HUES48 (cell line): ENCODE data around the gene MLLT3.
"Not testable (repeated sequence)": the region's sequence is repeated elsewhere in the genome, so short reads cannot be mapped to it uniquely, and the experiment has no call there.

Experiments used
- H3K27ac ChIP-seq: one replicate; pipeline ENCODE4 v1.7.0; 2013; ENCODE audit warnings: low read depth, low read length, inconsistent platforms
- H3K27me3 ChIP-seq: 2 replicates; pipeline ENCODE4 v1.6.1; 2013; ENCODE audit warnings: mild to moderate bottlenecking, low read length; ENCODE audit not compliant: control insufficient read depth, insufficient read depth
- H3K36me3 ChIP-seq: 2 replicates; pipeline ENCODE4 v1.6.1; 2013; ENCODE audit warnings: low read length; ENCODE audit not compliant: control insufficient read depth, insufficient read depth
- H3K4me1 ChIP-seq: 2 replicates; pipeline ENCODE4 v1.6.1; 2013; ENCODE audit warnings: mild to moderate bottlenecking, low read length; ENCODE audit not compliant: control insufficient read depth, insufficient read depth
- H3K4me3 ChIP-seq: 2 replicates; pipeline ENCODE4 v1.5.1; 2013; ENCODE audit warnings: mild to moderate bottlenecking, low read depth, low read length
- H3K9ac ChIP-seq: 2 replicates; pipeline ENCODE4 v1.6.1; 2013; ENCODE audit warnings: mild to moderate bottlenecking, low read depth, low read length, moderate library complexity
- H3K9me3 ChIP-seq: 2 replicates; pipeline ENCODE4 v1.6.1; 2013; ENCODE audit warnings: low read length; ENCODE audit not compliant: control insufficient read depth, insufficient read depth

Gene MLLT3

GRCh38 chr9:20622330-20623020 lies at the start of gene MLLT3:
Gene MLLT3 (minus strand): TSS chr9:20622499.
- no peaks in the 10 kb centered on the region for H3K9me3 ChIP-seq
- peaks cover 26% of the 10 kb centered on the region for H3K4me1 ChIP-seq
- H3K36me3 ChIP-seq = no peaks in the 10 kb centered on the region
- H3K4me3 ChIP-seq = peak within 1 kb of the TSS; percentile 81
- H3K27ac ChIP-seq = peak within 1 kb of the TSS; percentile 59
- H3K9ac ChIP-seq = no peak within 1 kb of the TSS
- H3K27me3 ChIP-seq = peaks cover 66% of the 10 kb centered on the region

DNA sequence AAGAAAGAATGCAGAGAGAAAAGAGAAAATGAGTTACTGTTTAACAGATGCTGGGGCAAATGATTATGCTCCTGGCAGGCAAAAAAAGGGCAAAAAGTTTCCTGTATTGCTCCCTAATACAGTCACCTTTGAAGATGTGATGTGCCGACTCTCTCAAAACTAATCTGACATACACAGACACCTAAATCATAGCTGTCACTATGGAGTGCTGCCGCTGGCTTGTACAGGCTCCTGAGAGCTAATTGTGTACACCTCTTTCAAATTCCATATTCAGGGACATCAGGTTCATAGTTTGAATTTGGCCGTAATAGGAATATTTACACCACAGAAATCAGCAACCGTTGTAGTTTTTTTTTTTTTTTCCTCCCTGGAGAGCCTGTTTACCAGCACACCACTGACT lies 49.3 kb upstream of the MLLT3 start:
- no peaks in the 10 kb centered on the region for H3K36me3 ChIP-seq
- no peak overlapping the region for H3K4me3 ChIP-seq
- no peak overlapping the region for H3K27ac ChIP-seq
- H3K9me3 ChIP-seq = no peaks in the 10 kb centered on the region
- H3K9ac ChIP-seq = no peak overlapping the region
- H3K27me3 ChIP-seq = no peaks in the 10 kb centered on the region
- peaks cover 9% of the 10 kb centered on the region; the same call in 1 of the 2 replicates for H3K4me1 ChIP-seq

GRCh38 chr9:20670395-20670794 lies 48.1 kb upstream of the MLLT3 start:
- no peak overlapping the region for H3K27ac ChIP-seq
- no peaks in the 10 kb centered on the region for H3K27me3 ChIP-seq
- no peak overlapping the region for H3K4me3 ChIP-seq
- no peak overlapping the region for H3K9ac ChIP-seq
- no peaks in the 10 kb centered on the region for H3K9me3 ChIP-seq
- H3K4me1 ChIP-seq = peaks cover 10% of the 10 kb centered on the region
- no peaks in the 10 kb centered on the region for H3K36me3 ChIP-seq

DNA sequence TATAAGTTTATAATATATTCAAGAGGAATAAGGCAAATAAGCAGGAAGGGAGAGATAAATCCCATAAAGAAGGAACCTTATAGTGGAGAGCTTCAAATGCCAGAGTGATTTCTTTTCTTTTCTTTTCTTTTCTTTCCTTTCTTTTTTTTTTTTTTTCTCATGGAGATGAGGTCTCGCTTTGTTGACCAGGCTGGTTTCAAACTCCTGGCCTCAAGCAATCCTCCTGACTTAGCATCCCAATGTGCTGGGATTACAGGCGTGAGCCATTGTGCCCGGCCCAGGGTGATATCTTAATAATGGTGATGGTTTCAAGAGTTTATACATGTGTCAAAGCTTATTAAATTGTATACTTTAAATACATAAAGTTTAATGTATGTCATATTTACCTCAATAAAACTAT lies 42.2 kb upstream of the MLLT3 start:
- Histone ChIP-seq H3K9ac (no peak overlapping the region), H3K9me3 (no peaks in the 10 kb centered on the region), H3K27ac (no peak overlapping the region), H3K27me3 (no peaks in the 10 kb centered on the region), H3K4me1 (peaks cover 59% of the 10 kb centered on the region), H3K36me3 (peaks cover 5% of the 10 kb centered on the region), H3K4me3 (no peak overlapping the region)

DNA sequence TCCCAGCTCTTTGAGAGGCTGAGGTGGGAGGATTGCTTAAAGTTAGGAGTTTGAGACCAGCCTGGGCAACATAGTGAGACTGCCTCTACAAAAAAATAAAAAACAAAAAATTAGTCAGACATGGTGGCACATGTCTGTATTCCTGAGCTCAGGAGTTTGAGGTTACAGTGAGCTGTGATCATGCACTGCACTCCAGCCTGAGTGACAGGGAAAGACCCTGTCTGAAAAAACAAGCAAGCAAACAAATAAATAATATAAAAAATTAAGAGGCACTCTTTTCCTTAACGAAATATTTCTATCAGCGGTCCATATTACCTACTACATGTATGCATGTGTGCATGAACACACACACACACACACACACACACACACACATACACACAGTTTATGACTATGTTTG lies 40.8 kb upstream of the MLLT3 start:
- H3K4me1 ChIP-seq = peaks cover 62% of the 10 kb centered on the region
- peaks cover 5% of the 10 kb centered on the region for H3K36me3 ChIP-seq
- H3K27ac ChIP-seq = no peak overlapping the region
- no peak overlapping the region for H3K4me3 ChIP-seq
- H3K9me3 ChIP-seq = no peaks in the 10 kb centered on the region
- no peaks in the 10 kb centered on the region for H3K27me3 ChIP-seq
- H3K9ac ChIP-seq = no peak overlapping the region

DNA sequence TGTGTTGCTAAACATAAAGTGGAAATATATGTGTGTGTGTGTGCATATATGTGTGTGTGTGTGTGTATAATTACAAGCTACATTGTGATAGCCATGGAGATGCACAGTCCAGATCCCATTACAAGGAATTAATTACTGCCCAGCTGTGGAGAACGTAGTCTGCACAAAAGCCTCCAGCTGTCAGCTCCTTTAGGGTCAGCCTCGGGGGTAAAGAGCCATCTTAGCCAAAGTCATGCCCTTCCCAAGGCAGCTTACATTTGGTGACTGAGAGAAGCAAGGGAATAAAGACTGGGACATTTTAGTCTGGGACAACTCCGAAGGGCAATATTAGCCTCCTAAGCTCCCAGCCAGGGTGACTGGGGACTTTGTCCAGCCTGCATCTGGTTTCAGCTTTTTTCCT lies 39.9 kb upstream of the MLLT3 start:
- no peak overlapping the region for H3K27ac ChIP-seq
- no peaks in the 10 kb centered on the region for H3K27me3 ChIP-seq
- H3K4me1 ChIP-seq = peaks cover 58% of the 10 kb centered on the region
- H3K36me3 ChIP-seq = peaks cover 5% of the 10 kb centered on the region
- no peak overlapping the region for H3K9ac ChIP-seq
- H3K4me3 ChIP-seq = no peak overlapping the region; the same call in 1 of the 2 replicates
- no peaks in the 10 kb centered on the region for H3K9me3 ChIP-seq

DNA sequence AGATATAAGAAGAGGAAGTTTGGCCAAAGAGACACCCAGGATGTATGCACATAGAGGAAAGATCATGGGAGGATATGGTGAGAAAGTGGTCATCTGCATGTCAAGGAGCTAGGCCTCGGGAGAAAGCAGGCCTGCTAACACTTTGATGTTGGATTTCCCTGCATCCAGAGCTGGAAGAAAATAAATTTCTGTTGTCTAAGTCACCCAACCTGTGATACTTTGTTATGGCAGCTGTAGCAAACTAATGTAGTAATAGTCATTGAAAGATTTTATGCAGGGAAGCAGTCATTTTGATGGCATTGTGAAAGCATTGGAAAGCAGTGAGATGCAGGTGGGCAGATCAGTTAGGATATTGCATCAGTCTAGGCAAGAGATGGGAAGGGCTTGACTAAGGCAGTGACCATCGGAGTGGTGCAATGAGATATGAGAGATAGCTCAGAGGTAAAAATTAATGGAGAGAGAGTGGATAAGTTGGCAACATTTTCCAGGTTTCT lies 37.2 kb upstream of the MLLT3 start:
- Histone ChIP-seq H3K27me3 (no peaks in the 10 kb centered on the region), H3K4me1 (peaks cover 48% of the 10 kb centered on the region), H3K9me3 (peaks cover 3% of the 10 kb centered on the region; the same call in 1 of the 2 replicates), H3K9ac (no peak overlapping the region), H3K4me3 (peak overlapping the region; percentile 83), H3K27ac (no peak overlapping the region), H3K36me3 (peaks cover 5% of the 10 kb centered on the region)

DNA sequence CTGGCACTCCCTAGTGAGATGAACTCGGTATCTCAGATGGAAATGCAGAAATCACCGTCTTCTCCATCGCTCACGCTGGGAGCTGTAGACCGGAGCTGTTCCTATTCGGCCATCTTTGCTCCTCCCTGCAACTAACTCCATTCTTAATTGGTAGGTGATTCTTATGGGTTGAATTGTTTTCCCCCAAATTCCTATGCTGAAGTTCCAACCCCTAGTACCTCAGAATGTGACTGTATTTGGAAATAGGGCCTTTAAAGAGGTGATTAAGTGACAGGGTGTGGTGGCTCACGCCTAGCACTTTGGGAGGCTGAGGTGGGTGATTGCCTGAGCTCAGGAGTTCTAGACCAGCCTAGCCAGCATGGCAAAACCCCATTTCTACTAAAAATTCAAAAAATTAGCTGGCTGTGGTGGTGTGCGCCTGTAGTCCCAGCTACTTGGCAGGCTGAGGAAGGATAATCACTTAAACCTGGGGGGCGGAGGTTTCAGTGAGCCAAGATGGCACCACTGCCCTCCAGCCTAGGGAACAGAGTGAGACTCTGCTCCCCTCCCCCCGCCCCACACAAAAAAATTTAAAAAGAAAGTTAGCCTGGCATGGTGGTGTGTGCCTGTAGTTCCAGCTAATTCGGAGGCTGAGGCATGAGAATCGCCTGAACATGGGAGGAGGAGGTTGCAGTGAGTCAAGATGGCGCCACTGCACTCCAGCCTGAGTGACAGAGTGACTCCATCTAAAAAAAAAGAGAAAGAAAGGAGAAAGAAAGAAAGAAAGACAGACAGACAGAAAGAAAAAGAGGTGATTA lies 36.6 kb upstream of the MLLT3 start:
- H3K9ac ChIP-seq = peak overlapping the region; percentile 84
- peak overlapping the region; percentile 83 for H3K4me3 ChIP-seq
- H3K9me3 ChIP-seq = peaks cover 3% of the 10 kb centered on the region; the same call in 1 of the 2 replicates
- no peaks in the 10 kb centered on the region for H3K27me3 ChIP-seq
- H3K4me1 ChIP-seq = peaks cover 43% of the 10 kb centered on the region
- H3K36me3 ChIP-seq = peaks cover 5% of the 10 kb centered on the region
- H3K27ac ChIP-seq = peak overlapping the region; percentile 55

- H3K4me1 ChIP-seq = peaks cover 37% of the 10 kb centered on the region
- peak overlapping the region; percentile 83 for H3K4me3 ChIP-seq
- H3K36me3 ChIP-seq, H3K9me3 ChIP-seq, H3K27me3 ChIP-seq: not testable (repeated sequence)
- peak overlapping the region; percentile 84 for H3K9ac ChIP-seq
- H3K27ac ChIP-seq = peak overlapping the region; percentile 55
Observed at GRCh38 chr9:20658246-20658667, 36.0 kb upstream of the MLLT3 start.

GRCh38 chr9:20651939-20652338 lies 29.6 kb upstream of the MLLT3 start:
- Histone ChIP-seq H3K27ac (no peak overlapping the region), H3K4me1 (no peaks in the 10 kb centered on the region), H3K9ac (no peak overlapping the region), H3K4me3 (no peak overlapping the region), H3K36me3 (no peaks in the 10 kb centered on the region), H3K9me3 (peaks cover 3% of the 10 kb centered on the region; the same call in 1 of the 2 replicates), H3K27me3 (no peaks in the 10 kb centered on the region)

- Histone ChIP-seq H3K9ac (no peak overlapping the region), H3K4me1 (no peaks in the 10 kb centered on the region), H3K4me3 (no peak overlapping the region), H3K27ac (no peak overlapping the region), H3K36me3 (no peaks in the 10 kb centered on the region), H3K27me3 (no peaks in the 10 kb centered on the region), H3K9me3 (peaks cover 3% of the 10 kb centered on the region; the same call in 1 of the 2 replicates)
Observed at GRCh38 chr9:20650750-20651299, 28.5 kb upstream of the MLLT3 start.
